A673 (cell line): ENCODE results near the gene TRDN. TPM values are rescaled to one million over a fixed set of nuclear protein-coding genes. Genes with fewer than 3 reads are reported as not detected.

Experiments
- BruUV-seq: library from RNA; stranded (reverse); fragments of 400-500 nt; replicated peaks from 2 replicates; lab custom pipeline; 2021; lab: Mats Ljungman, UMichigan
- CTCF ChIA-PET: fragments of 300-600 bp; sonication (Branson Sonifier 250); formaldehyde crosslinking; loops from one replicate; lab custom pipeline; 2022; ENCODE audit warnings: antibody characterized with exemption; lab: Charles Lee
- POLR2A ChIA-PET: fragments of 300-600 bp; sonication (Branson Sonifier 250); formaldehyde crosslinking; loops from one replicate; lab custom pipeline; 2022; ENCODE audit warnings: antibody characterized with exemption; ENCODE audit not compliant: low non-redundant PET; lab: Charles Lee
- DNase-seq: peaks from one replicate; pipeline ENCODE4 v3.0.0-alpha.2; 2015; ENCODE audit warnings: low spot score
- H3K27ac ChIP-seq: fragments of 200-600 bp; sonication (generic); 2 replicates; pipeline ENCODE4 v1.5.1; 2016; ENCODE audit warnings: mixed run types, low read depth, mild to moderate bottlenecking, mixed read lengths, antibody characterized with exemption, low read length; ENCODE audit not compliant: poor library complexity, severe bottlenecking
- H3K27me3 ChIP-seq: fragments of 200-600 bp; sonication (generic); replicated peaks from 2 replicates; pipeline ENCODE4 v1.6.1; 2017; ENCODE audit warnings: mixed run types, low read depth, mild to moderate bottlenecking, mixed read lengths, antibody characterized with exemption, low read length; ENCODE audit not compliant: insufficient read depth, poor library complexity
- H3K36me3 ChIP-seq: fragments of 200-600 bp; sonication (generic); 2 replicates; pipeline ENCODE4 v1.6.1; 2016; ENCODE audit warnings: mixed run types, mild to moderate bottlenecking, mixed read lengths, antibody characterized with exemption, low read length; ENCODE audit not compliant: insufficient read depth, poor library complexity, severe bottlenecking
- H3K4me1 ChIP-seq: fragments of 200-600 bp; sonication (generic); 2 replicates; pipeline ENCODE4 v1.6.1; 2017; ENCODE audit warnings: mixed run types, mild to moderate bottlenecking, mixed read lengths, antibody characterized with exemption, low read length; ENCODE audit not compliant: insufficient read depth, poor library complexity, severe bottlenecking
- H3K4me3 ChIP-seq: fragments of 200-600 bp; sonication (generic); 2 replicates; pipeline ENCODE4 v1.5.1; 2016; ENCODE audit warnings: low read depth, mixed run types, mild to moderate bottlenecking, mixed read lengths, low read length; ENCODE audit not compliant: poor library complexity, severe bottlenecking
- H3K9me3 ChIP-seq: fragments of 200-600 bp; sonication (generic); 2 replicates; pipeline ENCODE4 v1.6.1; 2016; ENCODE audit warnings: mixed run types, low read depth, mild to moderate bottlenecking, mixed read lengths, antibody characterized with exemption, low read length; ENCODE audit not compliant: poor library complexity, severe bottlenecking
- CTCF ChIP-seq: fragments of 300-800, 200-600 bp; sonication (generic); conservative IDR thresholded peaks from 2 replicates; pipeline ENCODE4 v1.5.1; 2017; ENCODE audit warnings: low read depth, mild to moderate bottlenecking, antibody characterized with exemption, low read length, moderate library complexity, mixed read lengths
- EZH2 ChIP-seq: fragments of 200-600 bp; sonication (generic); IDR thresholded peaks from 2 replicates; pipeline ENCODE4 v1.6.1; 2017; ENCODE audit warnings: borderline replicate concordance, low read depth, mild to moderate bottlenecking, mixed read lengths, antibody characterized with exemption, low read length; ENCODE audit not compliant: poor library complexity, severe bottlenecking
- intact Hi-C: fragments of 100-400 bp; cut with micrococcal nuclease; formaldehyde crosslinking; loops from one replicate; pipeline ENCODE4 v1.10.0; 2022; ENCODE audit not compliant: unreplicated experiment
- total RNA-seq: library from RNA; stranded (reverse); gene quantifications from 2 replicates; pipeline ENCODE4 v1.2.3, GENCODE V29; 2021

TRDN gene
- total RNA-seq, 1 experiment from 2014 or later, result 3.8 TPM

DNA sequence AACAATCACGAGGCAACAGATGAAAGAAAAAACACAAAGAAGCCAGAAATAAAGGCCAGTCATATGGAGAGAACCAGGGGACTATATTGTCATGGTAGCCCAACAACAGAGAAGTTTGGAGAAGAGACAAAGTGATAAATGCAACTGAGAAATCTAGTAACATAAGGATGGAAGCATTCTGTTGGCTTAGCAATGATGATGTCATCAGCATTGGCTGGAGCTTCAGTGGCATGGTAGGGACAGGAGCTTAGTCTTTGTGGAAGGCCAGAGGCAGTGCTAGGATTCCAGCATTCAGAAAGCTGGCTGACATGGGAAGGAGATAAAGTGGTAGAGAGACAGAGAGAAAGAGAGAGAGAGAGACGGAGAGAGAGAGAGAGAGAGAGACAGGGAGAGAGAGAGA, 276.4 kb downstream of the TRDN start:
- no peak for TF ChIP-seq CTCF
- TF ChIP-seq EZH2, result no peak
- intact Hi-C loops, result no loop called here
- H3K9me3 ChIP-seq, result no peaks in the 10 kb centered on the region
- no peaks in the 10 kb centered on the region for H3K36me3 ChIP-seq
- CTCF ChIA-PET, result no interaction called here
- POLR2A ChIA-PET, result no interaction called here
- BruUV-seq, result no TSS peak
- DNase-seq, result no peak
- no peaks in the 10 kb centered on the region for H3K4me1 ChIP-seq
- H3K27me3 ChIP-seq, result no peaks in the 10 kb centered on the region
- no peak overlapping the region for H3K4me3 ChIP-seq
- no peak overlapping the region for H3K27ac ChIP-seq

GRCh38 chr6:123352705-123353104, 284.0 kb downstream of the TRDN start:
- CTCF ChIA-PET, result no interaction called here
- H3K9me3 ChIP-seq, result no peaks in the 10 kb centered on the region
- no peak for TF ChIP-seq EZH2
- DNase-seq, result no peak
- no peaks in the 10 kb centered on the region for H3K36me3 ChIP-seq
- H3K4me3 ChIP-seq, result no peak overlapping the region
- no peak overlapping the region for H3K27ac ChIP-seq
- H3K27me3 ChIP-seq, result no peaks in the 10 kb centered on the region
- POLR2A ChIA-PET, result no interaction called here
- intact Hi-C loops, result no loop called here
- no peaks in the 10 kb centered on the region for H3K4me1 ChIP-seq
- BruUV-seq, result no TSS peak

GRCh38 chr6:123352279-123352678, 284.5 kb downstream of the TRDN start:
- TF ChIP-seq CTCF, result no peak
- TF ChIP-seq EZH2, result no peak
- no peaks in the 10 kb centered on the region for H3K36me3 ChIP-seq
- no peak overlapping the region for H3K27ac ChIP-seq
- no peaks in the 10 kb centered on the region for H3K27me3 ChIP-seq
- ChIA-PET CTCF (no interaction called here), POLR2A (no interaction called here)
- no peaks in the 10 kb centered on the region for H3K4me1 ChIP-seq
- no peaks in the 10 kb centered on the region for H3K9me3 ChIP-seq
- intact Hi-C loops, result no loop called here
- no peak for DNase-seq
- no TSS peak for BruUV-seq
- no peak overlapping the region for H3K4me3 ChIP-seq

DNA sequence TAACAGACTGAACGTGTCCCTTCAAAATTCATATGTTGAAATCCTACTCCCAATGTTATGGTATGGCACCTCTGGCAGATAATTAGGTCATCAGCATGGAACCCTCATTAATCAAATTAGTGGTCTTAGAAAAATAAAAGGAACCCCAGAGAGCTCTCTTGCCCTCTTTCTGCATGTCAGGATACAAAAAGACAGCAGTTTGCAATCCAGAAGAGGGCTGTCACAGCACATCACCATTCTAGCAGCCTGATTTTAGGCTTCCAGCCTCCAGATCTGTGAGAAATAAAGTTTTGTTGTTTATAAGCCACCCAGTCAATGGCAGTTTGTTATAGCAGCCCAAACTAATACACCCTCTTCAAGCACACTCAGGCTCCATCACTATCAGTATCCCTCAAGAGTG, 292.9 kb downstream of the TRDN start:
- DNase-seq, result no peak
- no peak overlapping the region for H3K27ac ChIP-seq
- no TSS peak for BruUV-seq
- no peak overlapping the region for H3K4me3 ChIP-seq
- no peaks in the 10 kb centered on the region for H3K4me1 ChIP-seq
- no peak for TF ChIP-seq CTCF
- TF ChIP-seq EZH2, result no peak
- intact Hi-C loops, result no loop called here
- H3K9me3 ChIP-seq, result no peaks in the 10 kb centered on the region
- H3K36me3 ChIP-seq, result no peaks in the 10 kb centered on the region
- ChIA-PET CTCF (no interaction called here), POLR2A (no interaction called here)
- H3K27me3 ChIP-seq, result no peaks in the 10 kb centered on the region
